Subcutaneous adipose tissue (tissue), 4 donors: ENCODE measurements around the gene PACRG. TPM values are rescaled to one million over a fixed set of nuclear protein-coding genes. Genes with fewer than 3 reads are reported as not detected.

ENCODE experiments used
- small RNA-seq: library from RNA; depleted of rRNA; stranded (forward); fragments of <200 nt; gene quantifications from one replicate; pipeline ENCODE3, GENCODE V24; 2016
- total RNA-seq, 4 donors: library from RNA; depleted of rRNA; stranded (reverse); fragments of >200 nt; gene quantifications; one replicate each; pipeline ENCODE4 v1.1.0, GENCODE V29; 2016
- TF ChIP-seq, protein P1 (sequence below): fragments of 450-650 bp; IDR thresholded peaks from one replicate; pipeline ENCODE4 v1.5.1; 2016; ENCODE audit warnings: low read depth, mild to moderate bottlenecking, control low read depth, antibody characterized with exemption, moderate library complexity

The PACRG gene
- total RNA-seq, 4 donors from 2014 or later, result 0.34 TPM; not detected in 3

DNA sequence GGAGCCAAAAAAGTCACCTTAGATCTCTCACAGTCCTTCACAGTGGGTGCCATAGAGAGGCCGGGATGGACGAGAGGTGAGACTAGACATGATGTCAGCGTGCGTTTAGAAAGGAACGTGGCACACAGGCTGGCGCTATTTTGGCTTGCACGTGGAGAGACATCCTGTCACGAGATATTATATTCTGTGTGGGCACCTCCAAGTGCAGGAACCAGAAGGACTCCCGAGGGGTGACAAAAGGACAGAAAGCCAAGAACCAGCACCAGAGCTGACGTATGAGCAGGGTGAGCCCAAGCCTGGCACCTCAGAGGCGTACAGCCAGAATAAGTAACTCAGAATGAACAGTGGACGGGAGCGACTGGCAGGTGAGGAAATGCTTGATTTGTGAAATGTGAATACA lies 636.9 kb downstream of the PACRG start:
- TF ChIP-seq, protein P1, sequence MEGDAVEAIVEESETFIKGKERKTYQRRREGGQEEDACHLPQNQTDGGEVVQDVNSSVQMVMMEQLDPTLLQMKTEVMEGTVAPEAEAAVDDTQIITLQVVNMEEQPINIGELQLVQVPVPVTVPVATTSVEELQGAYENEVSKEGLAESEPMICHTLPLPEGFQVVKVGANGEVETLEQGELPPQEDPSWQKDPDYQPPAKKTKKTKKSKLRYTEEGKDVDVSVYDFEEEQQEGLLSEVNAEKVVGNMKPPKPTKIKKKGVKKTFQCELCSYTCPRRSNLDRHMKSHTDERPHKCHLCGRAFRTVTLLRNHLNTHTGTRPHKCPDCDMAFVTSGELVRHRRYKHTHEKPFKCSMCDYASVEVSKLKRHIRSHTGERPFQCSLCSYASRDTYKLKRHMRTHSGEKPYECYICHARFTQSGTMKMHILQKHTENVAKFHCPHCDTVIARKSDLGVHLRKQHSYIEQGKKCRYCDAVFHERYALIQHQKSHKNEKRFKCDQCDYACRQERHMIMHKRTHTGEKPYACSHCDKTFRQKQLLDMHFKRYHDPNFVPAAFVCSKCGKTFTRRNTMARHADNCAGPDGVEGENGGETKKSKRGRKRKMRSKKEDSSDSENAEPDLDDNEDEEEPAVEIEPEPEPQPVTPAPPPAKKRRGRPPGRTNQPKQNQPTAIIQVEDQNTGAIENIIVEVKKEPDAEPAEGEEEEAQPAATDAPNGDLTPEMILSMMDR, result no peak

Small RNA genes lying within 50 kb of the gene (small RNA-seq; reads per million reads assigned to genes)
- not detected for gene AL031121.1
- not detected for gene AL590286.1

Other genes starting within 250 kb of the PACRG start
- 10 to 100 TPM in 3 of 4 donors, 1 to 10 TPM in 1; 9.6 to 17.0 (median 11.6) TPM for gene PRKN, start 208 bp upstream of the PACRG start, total RNA-seq